H9 (cell line): ENCODE results near the gene CHCHD10. TPM values are rescaled to one million over a fixed set of nuclear protein-coding genes. Genes with fewer than 3 reads are reported as not detected.

Experiments used
- DNase-seq: peaks from one replicate; pipeline ENCODE4 v3.0.0-alpha.2; 2017
- H2AFZ ChIP-seq: one replicate; pipeline ENCODE4 v1.6.1; 2013; ENCODE audit warnings: mild to moderate bottlenecking, low read length, control low read depth, moderate library complexity
- H2AK5ac ChIP-seq: 2 replicates; pipeline ENCODE4 v1.6.1; 2013; ENCODE audit warnings: low read length, control low read depth, mixed read lengths; ENCODE audit not compliant: insufficient read length
- H2BK120ac ChIP-seq: one replicate; pipeline ENCODE4 v1.6.1; 2013; ENCODE audit warnings: low read depth, mild to moderate bottlenecking, low read length, control low read depth, inconsistent platforms; ENCODE audit not compliant: poor library complexity, severe bottlenecking
- H2BK12ac ChIP-seq: 2 replicates; pipeline ENCODE4 v1.6.1; 2013; ENCODE audit warnings: low read length, control low read depth, mixed read lengths, low read depth; ENCODE audit not compliant: insufficient read length
- H2BK15ac ChIP-seq: 2 replicates; pipeline ENCODE4 v1.6.1; 2013; ENCODE audit warnings: low read depth, low read length, control low read depth
- H2BK20ac ChIP-seq: one replicate; pipeline ENCODE4 v1.6.1; 2013; ENCODE audit warnings: low read depth, mild to moderate bottlenecking, low read length, control low read depth, inconsistent platforms; ENCODE audit not compliant: poor library complexity, severe bottlenecking
- H2BK5ac ChIP-seq: 2 replicates; pipeline ENCODE4 v1.6.1; 2013; ENCODE audit warnings: low read length, control low read depth, mixed read lengths; ENCODE audit not compliant: insufficient read length
- H3K14ac ChIP-seq: 2 replicates; pipeline ENCODE4 v1.6.1; 2013; ENCODE audit warnings: low read length, control low read depth; ENCODE audit not compliant: insufficient read depth
- H3K18ac ChIP-seq: 2 replicates; pipeline ENCODE4 v1.6.1; 2013; ENCODE audit warnings: low read depth, mild to moderate bottlenecking, mixed read lengths, low read length, control low read depth; ENCODE audit not compliant: insufficient read length
- H3K23ac ChIP-seq: 2 replicates; pipeline ENCODE4 v1.6.1; 2013; ENCODE audit warnings: low read length, control low read depth, mixed read lengths, low read depth; ENCODE audit not compliant: insufficient read length
- H3K23me2 ChIP-seq: 2 replicates; pipeline ENCODE4 v1.6.1; 2013; ENCODE audit warnings: low read depth, mild to moderate bottlenecking, mixed read lengths, low read length, control low read depth; ENCODE audit not compliant: insufficient read length, poor library complexity, severe bottlenecking
- H3K27ac ChIP-seq: 2 replicates; pipeline ENCODE4 v1.5.1; 2013; ENCODE audit warnings: low read length, control low read depth, mixed read lengths, low read depth; ENCODE audit not compliant: insufficient read length
- H3K27me3 ChIP-seq: 2 replicates; pipeline ENCODE4 v1.6.1; 2013; ENCODE audit warnings: low read length, control low read depth, inconsistent platforms; ENCODE audit not compliant: insufficient read depth
- H3K4ac ChIP-seq: 2 replicates; pipeline ENCODE4 v1.6.1; 2013; ENCODE audit warnings: low read depth, mild to moderate bottlenecking, control low read depth, inconsistent platforms, low read length, moderate library complexity
- H3K4me1 ChIP-seq: 2 replicates; pipeline ENCODE4 v1.6.1; 2013; ENCODE audit warnings: low read length, control low read depth, inconsistent platforms; ENCODE audit not compliant: insufficient read depth
- H3K4me2 ChIP-seq: 2 replicates; pipeline ENCODE4 v1.6.1; 2013; ENCODE audit warnings: low read length, control low read depth, mixed read lengths; ENCODE audit not compliant: insufficient read length, insufficient read depth
- H3K56ac ChIP-seq: 2 replicates; pipeline ENCODE4 v1.6.1; 2013; ENCODE audit warnings: low read depth, mild to moderate bottlenecking, mixed read lengths, low read length, control low read depth; ENCODE audit not compliant: insufficient read length
- H3K79me1 ChIP-seq: 2 replicates; pipeline ENCODE4 v1.6.1; 2013; ENCODE audit warnings: low read depth, mild to moderate bottlenecking, moderate library complexity, low read length, control low read depth, inconsistent platforms; ENCODE audit not compliant: insufficient read depth, poor library complexity, severe bottlenecking
- H3K79me2 ChIP-seq: 2 replicates; pipeline ENCODE4 v1.6.1; 2013; ENCODE audit warnings: low read length, control low read depth, inconsistent platforms; ENCODE audit not compliant: insufficient read depth
- H3K9ac ChIP-seq: 2 replicates; pipeline ENCODE4 v1.6.1; 2013; ENCODE audit warnings: low read length, control low read depth, mixed read lengths; ENCODE audit not compliant: insufficient read length; ENCODE audit errors: extremely low read depth
- H3K9me3 ChIP-seq: one replicate; pipeline ENCODE4 v1.6.1; 2013; ENCODE audit warnings: low read depth, low read length, inconsistent platforms; ENCODE audit not compliant: control insufficient read depth
- H3T11ph ChIP-seq: one replicate; pipeline ENCODE4 v1.6.1; 2013; ENCODE audit warnings: mild to moderate bottlenecking, low read length, control low read depth, inconsistent platforms
- H4K20me1 ChIP-seq: one replicate; pipeline ENCODE4 v1.6.1; 2013; ENCODE audit not compliant: control insufficient read depth, insufficient read length, insufficient read depth
- H4K5ac ChIP-seq: 2 replicates; pipeline ENCODE4 v1.6.1; 2013; ENCODE audit warnings: low read depth, mild to moderate bottlenecking, mixed read lengths, low read length, control low read depth; ENCODE audit not compliant: insufficient read length
- H4K8ac ChIP-seq: replicated peaks from 2 replicates; pipeline ENCODE4 v1.6.1; 2013; ENCODE audit warnings: low read length, control low read depth, mixed read lengths, low read depth; ENCODE audit not compliant: insufficient read length
- H4K91ac ChIP-seq: 2 replicates; pipeline ENCODE4 v1.6.1; 2013; ENCODE audit warnings: low read depth, mild to moderate bottlenecking, moderate library complexity, mixed read lengths, low read length, control low read depth; ENCODE audit not compliant: insufficient read length
- H3K27ac Mint-ChIP-seq, 3 experiments: 2 replicates in 2 of 3; 3 replicates in 1 of 3; pipeline ENCODE4 v1.8.0; 2020 to 2021; ENCODE audit warnings: mixed read lengths in 3 of 3, mild to moderate bottlenecking in 1 of 3, moderate library complexity in 1 of 3
- H3K27me3 Mint-ChIP-seq: 2 replicates; pipeline ENCODE4 v1.8.0; 2021; ENCODE audit warnings: low read depth, mild to moderate bottlenecking, moderate library complexity, mixed read lengths
- H3K36me3 Mint-ChIP-seq, 3 experiments: 2 replicates in 2 of 3; 3 replicates in 1 of 3; pipeline ENCODE4 v1.8.0; 2020 to 2021; ENCODE audit warnings: low read depth in 3 of 3, mixed read lengths in 3 of 3; ENCODE audit not compliant: insufficient read depth in 1 of 3
- H3K4me1 Mint-ChIP-seq, 2 experiments: 2 replicates each; pipeline ENCODE4 v1.8.0; 2020; ENCODE audit warnings: mixed read lengths in 2 of 2
- H3K4me3 Mint-ChIP-seq, 2 experiments: 2 replicates in 1 of 2; 3 replicates in 1 of 2; pipeline ENCODE4 v1.8.0; 2020 to 2021; ENCODE audit warnings: mild to moderate bottlenecking in 2 of 2, mixed read lengths in 2 of 2, moderate library complexity in 1 of 2
- H3K9me3 Mint-ChIP-seq, 2 experiments: 2 replicates in 1 of 2; 3 replicates in 1 of 2; pipeline ENCODE4 v1.8.0; 2020; ENCODE audit warnings: mild to moderate bottlenecking in 2 of 2, mixed read lengths in 2 of 2, moderate library complexity in 1 of 2
- WGBS: extraction: QIAGEN DNeasy Blood & Tissue Kit; methylation state at CpG from one replicate; pipeline ENCODE4 v1.1.7; 2013; ENCODE audit warnings: missing lambda C conversion rate, low lambda C conversion rate, mixed read lengths; ENCODE audit not compliant: insufficient read length; ENCODE audit errors: extremely low coverage; 5-methylcytosine and 5-hydroxymethylcytosine counted together
- total RNA-seq: library from RNA; stranded (reverse); gene quantifications from 2 replicates; pipeline ENCODE4 v1.2.1, GENCODE V29; 2021
- TF ChIP-seq, protein P1 (sequence below): fragments of 200-600 bp; sonication (generic); conservative IDR thresholded peaks from 3 replicates; pipeline ENCODE4 v1.8.0; 2021; ENCODE audit warnings: antibody characterized with exemption, mild to moderate bottlenecking

CHCHD10 gene
- total RNA-seq, 1 experiment from 2014 or later: 53.7 TPM

DNA sequence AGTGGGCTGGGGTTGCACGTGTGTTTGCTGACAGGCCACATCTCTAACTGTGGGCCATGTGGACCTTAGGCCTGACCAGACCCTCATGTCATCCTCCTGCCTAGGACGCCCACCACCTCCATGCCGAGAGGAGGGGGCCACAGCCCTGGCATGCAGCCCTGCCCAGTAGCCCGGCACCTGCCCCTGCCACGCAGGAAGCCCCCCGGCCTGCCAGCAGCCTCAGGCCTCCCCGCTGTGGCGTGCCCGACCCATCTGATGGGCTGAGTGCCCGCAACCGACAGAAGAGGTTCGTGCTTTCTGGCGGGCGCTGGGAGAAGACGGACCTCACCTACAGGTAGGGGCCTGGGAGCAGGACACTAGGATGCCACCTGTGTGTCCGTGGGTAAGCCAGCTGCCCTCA lies 11.3 kb upstream of the CHCHD10 start:
- no peaks in the 10 kb centered on the region for H3K4me1 ChIP-seq
- no peak overlapping the region for H2BK12ac ChIP-seq
- H2AK5ac ChIP-seq: no peak overlapping the region
- no peak overlapping the region for H3K9ac ChIP-seq
- no peak overlapping the region for H2BK15ac ChIP-seq
- H3K79me2 ChIP-seq: no peaks in the 10 kb centered on the region
- no peak overlapping the region for H3T11ph ChIP-seq
- H4K20me1 ChIP-seq: no peaks in the 10 kb centered on the region
- DNase-seq: no peak
- H4K8ac ChIP-seq: no peak overlapping the region
- WGBS: no CpG with 5 or more reads among the region's 16 CpGs
- H3K27ac ChIP-seq: no peak overlapping the region
- H2BK5ac ChIP-seq: no peak overlapping the region
- no peak overlapping the region for H2BK20ac ChIP-seq
- Mint-ChIP-seq H3K4me3 (no peak overlapping the region), H3K9me3 (no peaks in the 10 kb centered on the region), H3K27me3 (peaks cover 25% of the 10 kb centered on the region), H3K4me1 (peaks cover 5 to 16% of the 10 kb centered on the region in 2 experiments; a peak in 3 of 4 replicates), H3K27ac (no peak overlapping the region), H3K36me3 (no peaks in the 10 kb centered on the region)
- no peaks in the 10 kb centered on the region for H3K9me3 ChIP-seq
- no peak overlapping the region for H4K91ac ChIP-seq
- H3K79me1 ChIP-seq: no peaks in the 10 kb centered on the region
- H3K4me2 ChIP-seq: no peak overlapping the region
- H3K4ac ChIP-seq: no peak overlapping the region
- H3K23ac ChIP-seq: no peak overlapping the region
- peaks cover under 1% of the 10 kb centered on the region; the same call in 1 of the 2 replicates for H3K27me3 ChIP-seq
- H2AFZ ChIP-seq: no peak overlapping the region
- TF ChIP-seq, protein P1, sequence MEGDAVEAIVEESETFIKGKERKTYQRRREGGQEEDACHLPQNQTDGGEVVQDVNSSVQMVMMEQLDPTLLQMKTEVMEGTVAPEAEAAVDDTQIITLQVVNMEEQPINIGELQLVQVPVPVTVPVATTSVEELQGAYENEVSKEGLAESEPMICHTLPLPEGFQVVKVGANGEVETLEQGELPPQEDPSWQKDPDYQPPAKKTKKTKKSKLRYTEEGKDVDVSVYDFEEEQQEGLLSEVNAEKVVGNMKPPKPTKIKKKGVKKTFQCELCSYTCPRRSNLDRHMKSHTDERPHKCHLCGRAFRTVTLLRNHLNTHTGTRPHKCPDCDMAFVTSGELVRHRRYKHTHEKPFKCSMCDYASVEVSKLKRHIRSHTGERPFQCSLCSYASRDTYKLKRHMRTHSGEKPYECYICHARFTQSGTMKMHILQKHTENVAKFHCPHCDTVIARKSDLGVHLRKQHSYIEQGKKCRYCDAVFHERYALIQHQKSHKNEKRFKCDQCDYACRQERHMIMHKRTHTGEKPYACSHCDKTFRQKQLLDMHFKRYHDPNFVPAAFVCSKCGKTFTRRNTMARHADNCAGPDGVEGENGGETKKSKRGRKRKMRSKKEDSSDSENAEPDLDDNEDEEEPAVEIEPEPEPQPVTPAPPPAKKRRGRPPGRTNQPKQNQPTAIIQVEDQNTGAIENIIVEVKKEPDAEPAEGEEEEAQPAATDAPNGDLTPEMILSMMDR: no peak
- no peaks in the 10 kb centered on the region for H3K23me2 ChIP-seq
- no peak overlapping the region for H3K56ac ChIP-seq
- H3K14ac ChIP-seq: no peak overlapping the region; the same call in 1 of the 2 replicates
- no peak overlapping the region for H3K18ac ChIP-seq
- H2BK120ac ChIP-seq: no peak overlapping the region
- no peak overlapping the region for H4K5ac ChIP-seq
